CD4-positive, alpha-beta T cell (primary cell): ENCODE data around the gene GABRR2. TPM values are rescaled to one million over a fixed set of nuclear protein-coding genes. Genes with fewer than 3 reads are reported as not detected.
"Not testable (repeated sequence)": the region's sequence is repeated elsewhere in the genome, so short reads cannot be mapped to it uniquely, and the experiment has no call there.

Source experiments
- ATAC-seq: fragments of 200-7000 bp; cut with Tn5 transposase; one replicate; pipeline ENCODE4 v1.10.0; 2022; ENCODE audit warnings: mild to moderate bottlenecking; ENCODE audit not compliant: poor library complexity
- CTCF ChIA-PET: fragments of 350-600 bp; sonication (Branson Sonifier 250); formaldehyde crosslinking; loops from one replicate; lab custom pipeline; 2021; ENCODE audit warnings: antibody characterized with exemption, inconsistent platforms; lab: Charles Lee
- POLR2A ChIA-PET: fragments of 350-600 bp; sonication (Branson Sonifier 250); formaldehyde crosslinking; loops from one replicate; lab custom pipeline; 2021; ENCODE audit warnings: antibody characterized with exemption, inconsistent platforms; lab: Charles Lee
- DNase-seq, 14 experiments: peaks; one replicate each; pipeline ENCODE4 v3.0.0-alpha.2; 2013 to 2020; ENCODE audit warnings: mixed read lengths in 2 of 14
- H3K27ac ChIP-seq, 2 donors: one replicate each; pipeline versions ENCODE4 v1.5.1 to v1.7.0; 2013; ENCODE audit warnings: low read length in 2 of 2, low read depth in 1 of 2, mild to moderate bottlenecking in 1 of 2
- H3K27me3 ChIP-seq, 2 experiments: 1 replicate in 1 of 2; 2 replicates in 1 of 2; pipeline versions ENCODE4 v1.6.1 to v1.7.0; 2013; ENCODE audit warnings: low read length in 2 of 2, control low read depth in 1 of 2, mild to moderate bottlenecking in 1 of 2, moderate library complexity in 1 of 2; ENCODE audit not compliant: insufficient read depth in 2 of 2, control insufficient read depth in 1 of 2
- H3K36me3 ChIP-seq: one replicate; pipeline ENCODE4 v1.6.1; 2013; ENCODE audit warnings: low read length, control low read depth; ENCODE audit not compliant: insufficient read depth
- H3K4me1 ChIP-seq: one replicate; pipeline ENCODE4 v1.6.1; 2013; ENCODE audit warnings: low read length, control low read depth; ENCODE audit not compliant: insufficient read depth
- H3K4me3 ChIP-seq: one replicate; pipeline ENCODE4 v1.5.1; 2013; ENCODE audit warnings: mild to moderate bottlenecking, low read length, moderate library complexity
- H3K9me3 ChIP-seq, 2 experiments: 1 replicate in 1 of 2; 2 replicates in 1 of 2; pipeline versions ENCODE4 v1.6.1 to v1.7.0; 2013; ENCODE audit warnings: low read length in 2 of 2, mild to moderate bottlenecking in 2 of 2, control low read depth in 1 of 2, moderate library complexity in 1 of 2; ENCODE audit not compliant: control insufficient read depth in 1 of 2, insufficient read depth in 1 of 2
- H3K27ac Mint-ChIP-seq: one replicate; pipeline ENCODE4 v1.8.0; 2020; ENCODE audit warnings: mixed read lengths
- H3K27me3 Mint-ChIP-seq: one replicate; pipeline ENCODE4 v1.8.0; 2021; ENCODE audit warnings: mixed read lengths
- H3K36me3 Mint-ChIP-seq: one replicate; pipeline ENCODE4 v1.8.0; 2021; ENCODE audit warnings: low read depth, mixed read lengths
- H3K4me1 Mint-ChIP-seq: one replicate; pipeline ENCODE4 v1.8.0; 2021; ENCODE audit warnings: low read depth, mixed read lengths
- H3K4me3 Mint-ChIP-seq: one replicate; pipeline ENCODE4 v1.8.0; 2020; ENCODE audit warnings: mild to moderate bottlenecking, mixed read lengths
- H3K9me3 Mint-ChIP-seq: one replicate; pipeline ENCODE4 v1.8.0; 2020; ENCODE audit warnings: mixed read lengths
- CTCF ChIP-seq: fragments of 200-600 bp; IDR thresholded peaks from one replicate; pipeline ENCODE4 v1.8.0; 2022; ENCODE audit warnings: antibody characterized with exemption, mild to moderate bottlenecking
- intact Hi-C, 2 experiments: fragments of 100-400 bp; cut with DNase I in 1 of 2; cut with micrococcal nuclease in 1 of 2; formaldehyde crosslinking; loops; one replicate each; pipeline versions ENCODE4 v1.15.1 to v1.9.0; 2023 to 2025; cut with DNase I, micrococcal nuclease
- total RNA-seq, 174 experiments: library from RNA in 2 of 174; stranded (reverse) in 2 of 174; gene quantifications; one replicate each; pipeline ENCODE4 v1.2.3 and lab custom pipeline; 2021 to 2026

The GABRR2 gene
- total RNA-seq, 2 experiments from 2014 or later, result 0.47 to 0.49 TPM

GRCh38 chr6:89239338-89239737, 75.8 kb downstream of the GABRR2 start:
- ATAC-seq (peak; percentile 54), DNase-seq (peak in 5 of 14 experiments; percentile 11 to 55 (median 37))
- H3K9me3 ChIP-seq, result peaks cover 0 to 11% of the 10 kb centered on the region in 2 experiments
- ChIA-PET POLR2A (no interaction called here), CTCF (interaction anchor here (0.6 kb wide), 1 partner anchor 62 kb away, joined by 3 read pairs; no protein-coding TSS in a partner anchor)
- Mint-ChIP-seq H3K9me3 (no peaks in the 10 kb centered on the region), H3K27me3 (peaks cover 19% of the 10 kb centered on the region), H3K4me1 (peaks cover 20% of the 10 kb centered on the region), H3K27ac (no peak overlapping the region), H3K36me3 (no peaks in the 10 kb centered on the region), H3K4me3 (no peak overlapping the region)
- H3K27me3 ChIP-seq, result no peaks in the 10 kb centered on the region
- peaks cover 13% of the 10 kb centered on the region for H3K4me1 ChIP-seq
- no peaks in the 10 kb centered on the region for H3K36me3 ChIP-seq
- no peak overlapping the region for H3K27ac ChIP-seq
- H3K4me3 ChIP-seq, result no peak overlapping the region
- intact Hi-C loops, result no loop called here
- no peak for TF ChIP-seq CTCF

GRCh38 chr6:89237158-89237557, 77.9 kb downstream of the GABRR2 start:
- intact Hi-C loops, result no loop called here
- no peak overlapping the region for H3K27ac Mint-ChIP-seq
- H3K27me3 Mint-ChIP-seq, result peaks cover 40% of the 10 kb centered on the region
- peaks cover 0 to 13% of the 10 kb centered on the region in 2 experiments for H3K9me3 ChIP-seq
- ChIA-PET CTCF (no interaction called here), POLR2A (no interaction called here)
- no peaks in the 10 kb centered on the region for H3K36me3 Mint-ChIP-seq
- no peaks in the 10 kb centered on the region for H3K27me3 ChIP-seq
- H3K36me3 ChIP-seq, result no peaks in the 10 kb centered on the region
- no peak for DNase-seq
- no peaks in the 10 kb centered on the region for H3K9me3 Mint-ChIP-seq
- H3K27ac ChIP-seq, result no peak overlapping the region
- peaks cover 13% of the 10 kb centered on the region for H3K4me1 ChIP-seq
- no peak for ATAC-seq
- H3K4me1 Mint-ChIP-seq, result peaks cover 13% of the 10 kb centered on the region
- TF ChIP-seq CTCF, result no peak
- H3K4me3 ChIP-seq, result no peak overlapping the region
- no peak overlapping the region for H3K4me3 Mint-ChIP-seq

- H3K4me3 ChIP-seq, H3K27ac Mint-ChIP-seq, H3K27me3 ChIP-seq, CTCF ChIA-PET, POLR2A ChIA-PET, H3K4me1 ChIP-seq, ATAC-seq, H3K36me3 ChIP-seq, H3K9me3 Mint-ChIP-seq, H3K36me3 Mint-ChIP-seq, H3K4me1 Mint-ChIP-seq, H3K27ac ChIP-seq, intact Hi-C loops: not testable (repeated sequence)
- peaks cover 0 to 13% of the 10 kb centered on the region in 2 experiments for H3K9me3 ChIP-seq
- Mint-ChIP-seq H3K27me3 (peaks cover 50% of the 10 kb centered on the region), H3K4me3 (peak overlapping the region; percentile 42)
- peak in 1 of 14 experiments; percentile 13 for DNase-seq
These were observed 81.5 kb downstream of the GABRR2 start for GRCh38 chr6:89233605-89234004.

GRCh38 chr6:89222712-89223039, 92.4 kb downstream of the GABRR2 start:
- Histone ChIP-seq H3K27ac (no peak overlapping the region), H3K36me3 (no peaks in the 10 kb centered on the region), H3K27me3 (no peaks in the 10 kb centered on the region), H3K4me1 (no peaks in the 10 kb centered on the region), H3K4me3 (no peak overlapping the region), H3K9me3 (peaks cover 0 to 4% of the 10 kb centered on the region in 2 experiments)
- no peak for DNase-seq
- no peak for ATAC-seq
- Mint-ChIP-seq H3K4me3 (no peak overlapping the region), H3K27me3 (no peaks in the 10 kb centered on the region), H3K36me3 (no peaks in the 10 kb centered on the region), H3K9me3 (peaks cover 4% of the 10 kb centered on the region), H3K27ac (no peak overlapping the region), H3K4me1 (no peaks in the 10 kb centered on the region)
- ChIA-PET CTCF (no interaction called here), POLR2A (no interaction called here)
- intact Hi-C loops, result no loop called here
- TF ChIP-seq CTCF, result no peak
